GM21447 (cell line): Measurements from ENCODE around the gene ADD3.

Experiments used
- ATAC-seq: cut with Tn5 transposase; IDR thresholded peaks from one replicate; pipeline ENCODE4 v1.9.1; 2021; ENCODE audit not compliant: unreplicated experiment

ADD3 gene

DNA sequence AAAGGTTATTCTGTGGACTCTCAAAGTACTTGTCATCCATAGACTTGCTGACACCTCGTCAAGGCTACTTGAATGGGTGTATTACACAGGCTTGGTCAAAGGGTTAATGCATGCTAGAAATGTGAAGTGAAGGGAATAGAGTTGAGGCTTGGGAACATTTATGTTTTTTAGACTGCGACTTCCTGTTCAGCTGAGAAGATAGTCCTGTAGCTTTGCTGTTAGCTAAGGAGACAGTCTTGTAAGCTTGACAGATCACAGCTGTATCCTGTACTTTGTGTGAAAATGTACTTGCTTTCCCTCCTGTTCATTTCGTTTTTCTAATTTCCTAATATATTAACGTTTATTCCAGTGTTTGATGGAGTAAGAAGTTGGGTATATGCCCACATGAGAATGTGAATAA lies 52.1 kb downstream of the ADD3 start:
- ATAC-seq: peak; percentile 46

- no peak for ATAC-seq
These were observed 53.9 kb downstream of the ADD3 start for GRCh38 chr10:110061687-110062086.

DNA sequence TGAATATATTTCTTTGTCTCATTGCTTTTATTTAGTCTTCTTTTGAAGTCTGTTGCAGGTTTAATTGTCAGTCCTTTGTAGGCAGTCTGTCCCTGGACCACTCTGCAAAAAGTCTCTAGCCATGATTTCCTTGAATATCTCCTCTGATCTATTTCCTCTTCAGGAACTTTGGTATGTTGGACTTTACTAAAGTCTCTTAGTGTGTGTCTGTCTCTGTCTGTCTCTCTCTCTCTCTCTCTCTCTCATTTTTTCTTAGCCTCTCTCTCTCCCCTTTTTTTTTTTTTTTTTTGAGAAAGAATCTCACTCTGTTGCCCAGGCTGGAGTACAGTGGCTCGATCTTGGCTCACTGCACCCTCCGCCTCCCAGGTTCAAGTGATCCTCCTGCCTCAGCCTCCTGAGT lies 57.5 kb downstream of the ADD3 start:
- ATAC-seq: no peak

DNA sequence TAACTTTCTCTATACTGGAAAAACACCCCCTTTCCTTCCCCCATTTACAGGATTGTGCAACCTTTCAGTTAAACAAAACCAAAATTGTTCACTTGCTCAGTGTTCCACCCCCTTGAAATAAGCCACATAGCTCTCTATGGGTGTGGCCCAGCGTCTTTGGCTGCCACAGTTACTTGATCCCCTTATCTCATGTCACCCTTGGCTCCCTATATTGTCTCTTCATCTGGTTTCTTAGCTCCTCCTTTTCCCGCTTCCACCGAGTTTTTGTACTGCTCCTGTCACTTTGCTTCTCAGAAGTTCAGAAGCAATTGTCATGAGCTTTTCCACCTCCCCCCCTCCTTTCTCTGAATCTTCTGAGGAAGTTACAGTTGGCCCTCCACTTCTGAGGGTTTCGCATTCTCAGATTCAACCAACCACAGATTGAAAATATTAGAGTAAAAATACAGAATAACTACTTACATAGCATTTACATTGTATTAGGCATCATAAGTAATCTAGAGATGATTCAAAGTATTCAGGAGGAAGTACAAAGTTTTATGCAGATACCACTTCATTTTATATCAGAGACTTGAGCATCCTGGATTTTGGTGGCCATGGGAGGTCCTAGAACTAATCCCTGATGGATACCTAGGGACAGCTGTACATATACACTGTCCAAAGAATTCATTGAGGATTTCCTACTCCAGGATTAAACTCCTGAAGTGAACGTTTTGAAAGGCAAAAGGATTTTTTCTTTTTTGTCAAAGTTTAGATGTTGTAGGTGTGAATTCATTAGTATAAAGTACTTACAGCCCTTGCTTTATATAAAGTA lies 60.4 kb downstream of the ADD3 start:
- peak; percentile 47 for ATAC-seq

GRCh38 chr10:110068780-110069179 lies 61.0 kb downstream of the ADD3 start:
- no peak for ATAC-seq

DNA sequence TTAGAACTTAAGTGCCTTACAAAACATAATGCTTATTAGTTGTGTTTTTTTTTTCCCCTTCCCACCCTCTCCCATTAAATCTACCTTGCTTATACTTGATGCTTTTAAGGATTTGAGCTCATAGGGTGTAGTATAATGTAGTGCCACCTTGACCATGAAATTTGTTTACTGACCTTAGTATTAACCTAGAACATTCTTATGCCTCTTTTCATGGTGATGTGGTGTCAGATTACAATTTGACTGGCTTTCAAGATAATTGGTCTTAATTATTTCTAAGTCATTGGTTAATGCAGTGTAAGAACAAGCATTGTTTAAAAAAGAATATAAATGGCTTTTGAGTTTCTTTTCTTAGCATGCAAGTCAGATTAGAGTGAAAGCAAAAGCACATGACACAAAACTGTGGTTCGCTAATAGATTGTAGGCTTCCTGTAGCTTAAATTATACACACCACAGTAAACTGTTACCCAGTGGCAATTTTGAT lies 61.8 kb downstream of the ADD3 start:
- ATAC-seq: peak; percentile 63

GRCh38 chr10:110073896-110074295 lies 66.1 kb downstream of the ADD3 start:
- ATAC-seq: no peak

DNA sequence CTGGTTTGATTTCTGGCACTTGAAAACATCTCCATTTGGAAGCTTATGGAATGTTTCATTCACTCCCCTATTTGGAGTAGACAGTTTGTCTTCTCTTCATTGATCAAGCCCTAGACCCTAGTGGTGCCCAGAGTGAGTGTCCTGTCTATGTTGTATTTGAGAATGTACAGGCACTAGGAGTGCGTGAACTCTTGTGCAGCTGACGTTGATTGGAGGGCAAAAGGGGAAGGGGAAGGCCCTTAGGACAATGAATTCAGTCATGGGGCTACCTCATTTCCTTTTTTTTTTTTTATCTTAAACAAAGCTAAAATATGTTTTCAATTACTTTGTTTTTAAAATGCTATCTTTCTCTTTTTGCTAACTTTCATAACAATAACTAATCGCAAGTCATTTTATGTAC lies 66.5 kb downstream of the ADD3 start:
- no peak for ATAC-seq

GRCh38 chr10:110074758-110075671 lies 67.2 kb downstream of the ADD3 start:
- no peak for ATAC-seq

- ATAC-seq: no peak
These were observed 67.9 kb downstream of the ADD3 start for GRCh38 chr10:110075686-110076085.

- ATAC-seq: peak; percentile 83
These were observed 69.0 kb downstream of the ADD3 start for GRCh38 chr10:110076559-110077318.

DNA sequence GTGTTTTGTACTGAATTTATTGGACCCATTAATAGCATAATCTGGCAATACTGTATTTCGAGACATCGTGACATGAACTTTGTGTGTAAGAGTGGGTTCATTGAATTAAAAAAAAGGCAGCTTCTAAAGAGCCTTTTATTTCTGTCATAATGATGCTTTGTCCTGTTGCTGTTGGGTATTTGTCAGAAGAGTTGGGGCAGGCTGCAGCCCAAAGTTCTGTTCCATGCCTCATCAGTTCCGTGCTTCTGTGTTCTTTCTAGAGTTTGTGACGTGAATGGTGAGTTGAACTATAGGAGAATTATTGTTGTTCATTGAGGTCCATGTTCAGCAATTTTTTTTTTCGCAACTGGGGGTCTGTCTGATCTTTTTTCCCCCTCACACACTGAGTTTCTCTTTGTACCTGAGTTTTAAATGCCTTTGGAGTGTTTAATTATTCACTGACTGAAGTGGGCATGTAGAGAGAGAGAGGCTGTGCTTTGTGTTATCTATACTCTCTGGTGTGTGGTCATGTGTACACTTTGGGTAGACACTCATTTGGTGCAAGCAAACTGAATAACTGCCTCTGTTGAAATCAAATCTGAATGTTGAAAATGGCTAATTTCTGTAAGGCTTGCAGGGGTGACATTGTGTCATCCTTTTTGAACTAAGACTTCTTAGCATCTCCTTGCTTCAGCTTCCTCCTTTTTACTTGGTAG lies 69.8 kb downstream of the ADD3 start:
- ATAC-seq: no peak

GRCh38 chr10:110078317-110078716 lies 70.5 kb downstream of the ADD3 start:
- ATAC-seq: no peak

GRCh38 chr10:110081911-110082310 lies 74.1 kb downstream of the ADD3 start:
- no peak for ATAC-seq

GRCh38 chr10:110083884-110084283 lies 76.1 kb downstream of the ADD3 start:
- no peak for ATAC-seq

- no peak for ATAC-seq
These were observed 79.9 kb downstream of the ADD3 start for GRCh38 chr10:110087682-110088081.

GRCh38 chr10:110088367-110089104 lies 80.8 kb downstream of the ADD3 start:
- ATAC-seq: no peak

GRCh38 chr10:110091830-110092229 lies 84.0 kb downstream of the ADD3 start:
- ATAC-seq: no peak

DNA sequence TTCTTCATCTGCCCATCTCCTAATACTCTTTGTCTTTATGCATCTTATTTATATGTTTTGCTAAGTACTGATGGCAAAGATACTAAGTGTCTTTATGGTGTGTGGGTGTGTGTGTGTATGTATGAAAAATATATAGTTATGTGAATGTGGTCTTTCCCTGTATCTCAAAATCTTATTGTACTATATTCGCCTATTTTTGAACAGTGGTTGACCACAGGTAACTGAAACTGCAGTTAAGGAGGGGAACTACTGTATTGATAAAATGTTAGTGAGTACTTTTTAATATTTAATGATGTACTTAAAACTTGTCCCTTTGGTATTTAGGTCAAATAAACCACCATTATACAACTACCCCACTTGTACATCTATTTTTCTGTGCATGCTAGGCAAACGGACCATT lies 85.9 kb downstream of the ADD3 start:
- no peak for ATAC-seq

DNA sequence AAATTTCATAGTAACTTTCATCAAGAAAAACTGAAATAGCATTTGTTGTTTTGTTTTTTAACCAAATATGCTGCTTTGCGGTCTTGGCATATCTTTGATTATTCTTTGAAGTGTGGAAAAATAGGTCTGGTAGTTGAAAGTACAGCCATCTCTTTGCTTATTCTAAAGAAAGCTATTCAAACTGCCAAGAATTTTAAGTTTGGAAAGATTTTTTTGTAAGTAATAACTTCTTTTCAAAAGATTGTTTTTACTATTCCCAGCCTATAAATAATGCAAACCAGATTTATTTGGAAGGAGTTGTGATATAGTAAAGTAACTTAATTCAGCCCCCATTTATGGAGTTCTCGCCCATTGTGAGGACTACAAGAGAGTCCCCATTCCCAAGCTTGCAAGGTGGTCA lies 87.0 kb downstream of the ADD3 start:
- ATAC-seq: no peak
